B cell (primary cell): Measurements from ENCODE around the gene PLSCR4. TPM values are rescaled to one million over a fixed set of nuclear protein-coding genes. Genes with fewer than 3 reads are reported as not detected.

ENCODE experiments used
- ATAC-seq: fragments of 200-7000 bp; cut with Tn5 transposase; one replicate; pipeline ENCODE4 v1.10.0; 2021; ENCODE audit warnings: low read depth, mild to moderate bottlenecking, moderate number of reproducible peaks, moderate library complexity
- CTCF ChIA-PET: fragments of 350-600 bp; sonication (Branson Sonifier 250); formaldehyde crosslinking; loops from one replicate; lab custom pipeline; 2021; ENCODE audit warnings: antibody characterized with exemption, inconsistent platforms; lab: Charles Lee
- POLR2A ChIA-PET: fragments of 350-600 bp; sonication (Branson Sonifier 250); formaldehyde crosslinking; loops from one replicate; lab custom pipeline; 2021; ENCODE audit warnings: antibody characterized with exemption; lab: Charles Lee
- DNase-seq: peaks from one replicate; pipeline ENCODE4 v3.0.0; 2013
- H2AFZ ChIP-seq: 2 replicates; pipeline ENCODE4 v1.6.1; 2012; ENCODE audit warnings: mild to moderate bottlenecking, low read depth, low read length; ENCODE audit not compliant: insufficient read depth, poor library complexity, severe bottlenecking
- H3K27ac ChIP-seq, 2 donors: 1 replicate in 1 of 2; 2 replicates in 1 of 2; pipeline ENCODE4 v1.5.1; 2012 to 2013; ENCODE audit warnings: low read length in 2 of 2, mild to moderate bottlenecking in 2 of 2, moderate library complexity in 1 of 2
- H3K27me3 ChIP-seq, 4 experiments: fragments of 200-600 bp in 1 of 4; sonication (generic) in 1 of 4; replicated peaks in 1 of 4; 1 replicate in 2 of 4; 2 replicates in 2 of 4; pipeline versions ENCODE4 v1.6.1 to v1.7.0; 2013 to 2016; ENCODE audit warnings: low read length in 3 of 4, mild to moderate bottlenecking in 2 of 4, mixed read lengths in 1 of 4, moderate library complexity in 1 of 4; ENCODE audit not compliant: insufficient read depth in 4 of 4, control insufficient read depth in 3 of 4; ENCODE audit errors: control extremely low read depth in 1 of 4
- H3K36me3 ChIP-seq, 2 experiments: replicated peaks in 1 of 2; 1 replicate in 1 of 2; 2 replicates in 1 of 2; pipeline versions ENCODE4 v1.6.1 to v1.7.1; 2013; ENCODE audit warnings: low read length in 1 of 2; ENCODE audit not compliant: insufficient read depth in 2 of 2, control insufficient read depth in 1 of 2; ENCODE audit errors: control extremely low read depth in 1 of 2, extremely low read depth in 1 of 2
- H3K4me1 ChIP-seq, 2 donors: fragments of 200-600 bp in 1 of 2; sonication (generic) in 1 of 2; 1 replicate in 1 of 2; 2 replicates in 1 of 2; pipeline versions ENCODE4 v1.5.1 to v1.6.1; 2013 to 2017; ENCODE audit warnings: low read length in 2 of 2; ENCODE audit not compliant: control insufficient read depth in 2 of 2, insufficient read depth in 2 of 2
- H3K4me2 ChIP-seq: replicated peaks from 2 replicates; pipeline ENCODE3; 2012; ENCODE audit warnings: mild to moderate bottlenecking, low read depth, low read length; ENCODE audit not compliant: poor library complexity, severe bottlenecking
- H3K4me3 ChIP-seq, 5 experiments: fragments of 200-600 bp in 1 of 5; sonication (generic) in 1 of 5; 1 replicate in 3 of 5; 2 replicates in 2 of 5; pipeline versions ENCODE4 v1.5.1 to v1.7.0; 2011 to 2016; ENCODE audit warnings: low read length in 4 of 5, mild to moderate bottlenecking in 4 of 5, low read depth in 2 of 5, control low read depth in 1 of 5, moderate library complexity in 1 of 5; ENCODE audit not compliant: insufficient read depth in 1 of 5; ENCODE audit errors: control extremely low read depth in 1 of 5, extremely low read depth in 1 of 5
- H3K79me2 ChIP-seq: fragments of 200-600 bp; sonication (generic); one replicate; pipeline ENCODE4 v1.6.0; 2016; ENCODE audit warnings: low read length; ENCODE audit not compliant: control insufficient read depth, insufficient read depth
- H3K9ac ChIP-seq: fragments of 200-600 bp; sonication (generic); 2 replicates; pipeline ENCODE4 v1.6.1; 2017; ENCODE audit warnings: mild to moderate bottlenecking, low read length, moderate library complexity
- H3K9me3 ChIP-seq, 3 donors: one replicate each; pipeline versions ENCODE4 v1.6.1 to v1.7.1; 2013; ENCODE audit warnings: low read length in 2 of 3; ENCODE audit not compliant: control insufficient read depth in 2 of 3, insufficient read depth in 1 of 3; ENCODE audit errors: control extremely low read depth in 1 of 3
- H4K20me1 ChIP-seq: 2 replicates; pipeline ENCODE4 v1.6.0; 2012; ENCODE audit warnings: mild to moderate bottlenecking, low read length; ENCODE audit not compliant: insufficient read depth, control insufficient read depth, poor library complexity, severe bottlenecking
- H3K27ac Mint-ChIP-seq: one replicate; pipeline ENCODE4 v1.8.0; 2021; ENCODE audit warnings: mixed read lengths
- H3K27me3 Mint-ChIP-seq: one replicate; pipeline ENCODE4 v1.8.0; 2021; ENCODE audit warnings: mixed read lengths
- H3K4me1 Mint-ChIP-seq: one replicate; pipeline ENCODE4 v1.8.0; 2021; ENCODE audit warnings: mixed read lengths
- H3K4me3 Mint-ChIP-seq: one replicate; pipeline ENCODE4 v1.8.0; 2021; ENCODE audit warnings: mixed read lengths
- H3K9me3 Mint-ChIP-seq: one replicate; pipeline ENCODE4 v1.8.0; 2022; ENCODE audit warnings: mixed read lengths; ENCODE audit not compliant: insufficient read depth
- EZH2 ChIP-seq: IDR thresholded peaks from 2 replicates; pipeline ENCODE4 v1.6.1; 2012; ENCODE audit warnings: borderline replicate concordance, low read depth, mild to moderate bottlenecking, moderate library complexity, low read length; ENCODE audit not compliant: insufficient read depth, poor library complexity, severe bottlenecking
- WGBS: methylation state at CpG from one replicate; pipeline ENCODE4 v1.1.5; 2013; ENCODE audit warnings: missing lambda C conversion rate; ENCODE audit not compliant: insufficient coverage; 5-methylcytosine and 5-hydroxymethylcytosine counted together
- intact Hi-C: fragments of 100-400 bp; cut with micrococcal nuclease; formaldehyde crosslinking; loops from one replicate; pipeline ENCODE4 v1.10.0; 2022
- polyA plus RNA-seq: library from polyadenylated mRNA; depleted of rRNA; stranded (reverse); fragments of >200 nt; gene quantifications from 2 replicates; pipeline ENCODE4 v1.2.3, GENCODE V29; 2012
- total RNA-seq, 2 donors: library from RNA; stranded (reverse); fragments of 120-200 nt in 1 of 2; gene quantifications; 1 replicate in 1 of 2; 2 replicates in 1 of 2; pipeline versions ENCODE4 v1.2.3 to v1.2.4, GENCODE V29; 2013 to 2022
- TF ChIP-seq, protein P1 (sequence below): fragments of 200-600 bp; IDR thresholded peaks from one replicate; pipeline ENCODE4 v1.8.0; 2022; ENCODE audit warnings: antibody characterized with exemption, mild to moderate bottlenecking

Gene PLSCR4
- total and polyA plus RNA-seq, 2 donors (not counting 1 experiment from before 2014, with no cell fraction given), result not detected

DNA sequence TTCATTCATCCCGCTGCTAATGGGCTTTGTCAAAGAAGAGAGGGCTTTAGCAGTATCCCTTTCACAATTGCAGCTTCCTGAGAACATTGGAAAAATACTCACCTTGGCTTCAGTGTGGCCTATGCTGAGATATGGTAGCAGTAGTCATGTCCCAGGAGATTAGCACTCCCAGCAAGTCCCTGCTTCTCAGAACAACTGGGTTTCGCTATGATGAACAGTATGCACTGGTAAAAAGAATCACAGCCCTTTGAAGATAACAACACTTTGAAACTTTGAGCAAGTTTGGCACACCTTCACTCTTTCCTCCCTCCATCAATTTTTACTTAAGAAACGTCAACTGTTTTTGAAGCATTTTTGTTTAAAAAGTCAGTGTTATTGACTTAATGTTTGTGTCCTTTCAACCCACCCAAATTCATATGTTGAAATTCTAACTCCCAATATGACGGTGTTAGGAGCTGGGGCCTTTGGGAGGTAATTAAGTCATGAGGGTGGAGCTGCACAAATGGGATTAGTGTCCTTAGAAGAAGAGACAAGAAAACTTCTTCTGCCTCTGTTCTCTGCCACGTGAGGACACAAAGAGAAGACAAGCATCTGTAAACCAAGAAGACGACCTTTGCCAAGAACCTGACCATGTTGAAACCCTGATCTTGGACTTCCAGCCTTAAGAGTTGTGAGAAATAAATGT lies 17.8 kb upstream of the PLSCR4 start:
- ATAC-seq, result no peak

DNA sequence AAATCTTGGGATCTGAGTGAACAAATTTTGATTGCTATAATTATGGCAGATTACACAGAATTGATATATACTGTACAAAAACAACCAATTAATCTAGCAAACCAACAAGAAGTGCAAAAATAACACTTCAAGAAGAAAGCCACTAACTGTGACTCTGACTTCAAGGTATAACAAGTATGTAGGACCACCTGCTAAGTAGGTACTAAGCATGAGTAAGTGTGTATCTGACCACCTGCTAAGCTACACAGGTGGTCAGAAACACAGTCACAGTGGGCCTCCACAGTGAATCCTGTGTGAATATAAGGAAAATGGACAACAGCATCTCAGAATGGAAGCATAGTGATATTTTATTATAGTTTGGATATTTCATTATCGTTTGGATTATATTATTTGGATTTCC lies 14.8 kb upstream of the PLSCR4 start:
- CTCF ChIA-PET, result no interaction called here
- POLR2A ChIA-PET, result no interaction called here

More for the DNA sequence above, 17.8 kb upstream of the PLSCR4 start:
- no peak overlapping the region for H3K4me3 ChIP-seq
- no peak overlapping the region for H3K27ac ChIP-seq
- ChIA-PET POLR2A (no interaction called here), CTCF (no interaction called here)
- no peaks in the 10 kb centered on the region for H3K9me3 ChIP-seq
- H3K27me3 ChIP-seq, result no peaks in the 10 kb centered on the region
- no peak for DNase-seq
- 83% methylated on average over 1 of the region's 6 CpGs for WGBS
- H3K4me2 ChIP-seq, result no peak overlapping the region
- no peaks in the 10 kb centered on the region for H3K9me3 Mint-ChIP-seq
- H3K27ac Mint-ChIP-seq, result no peak overlapping the region
- no peaks in the 10 kb centered on the region for H4K20me1 ChIP-seq
- H3K27me3 Mint-ChIP-seq, result no peaks in the 10 kb centered on the region
- no peaks in the 10 kb centered on the region for H3K4me1 ChIP-seq
- H3K36me3 ChIP-seq, result no peaks in the 10 kb centered on the region
- H3K4me3 Mint-ChIP-seq, result no peak overlapping the region
- H3K9ac ChIP-seq, result no peak overlapping the region
- TF ChIP-seq, protein P1, sequence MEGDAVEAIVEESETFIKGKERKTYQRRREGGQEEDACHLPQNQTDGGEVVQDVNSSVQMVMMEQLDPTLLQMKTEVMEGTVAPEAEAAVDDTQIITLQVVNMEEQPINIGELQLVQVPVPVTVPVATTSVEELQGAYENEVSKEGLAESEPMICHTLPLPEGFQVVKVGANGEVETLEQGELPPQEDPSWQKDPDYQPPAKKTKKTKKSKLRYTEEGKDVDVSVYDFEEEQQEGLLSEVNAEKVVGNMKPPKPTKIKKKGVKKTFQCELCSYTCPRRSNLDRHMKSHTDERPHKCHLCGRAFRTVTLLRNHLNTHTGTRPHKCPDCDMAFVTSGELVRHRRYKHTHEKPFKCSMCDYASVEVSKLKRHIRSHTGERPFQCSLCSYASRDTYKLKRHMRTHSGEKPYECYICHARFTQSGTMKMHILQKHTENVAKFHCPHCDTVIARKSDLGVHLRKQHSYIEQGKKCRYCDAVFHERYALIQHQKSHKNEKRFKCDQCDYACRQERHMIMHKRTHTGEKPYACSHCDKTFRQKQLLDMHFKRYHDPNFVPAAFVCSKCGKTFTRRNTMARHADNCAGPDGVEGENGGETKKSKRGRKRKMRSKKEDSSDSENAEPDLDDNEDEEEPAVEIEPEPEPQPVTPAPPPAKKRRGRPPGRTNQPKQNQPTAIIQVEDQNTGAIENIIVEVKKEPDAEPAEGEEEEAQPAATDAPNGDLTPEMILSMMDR, result no peak
- TF ChIP-seq EZH2, result no peak
- intact Hi-C loops, result no loop called here
- H3K4me1 Mint-ChIP-seq, result no peaks in the 10 kb centered on the region
- no peak overlapping the region for H2AFZ ChIP-seq
- H3K79me2 ChIP-seq, result no peaks in the 10 kb centered on the region

More for the DNA sequence above, 14.8 kb upstream of the PLSCR4 start:
- DNase-seq, result no peak
- intact Hi-C loops, result no loop called here
- TF ChIP-seq, protein P1, result no peak
- no peak for ATAC-seq
- H3K4me3 Mint-ChIP-seq, result no peak overlapping the region
- no peaks in the 10 kb centered on the region for H3K4me1 ChIP-seq
- no peak overlapping the region for H3K27ac ChIP-seq
- H3K4me2 ChIP-seq, result no peak overlapping the region
- no CpG with 5 or more reads among the region's 1 CpG for WGBS
- H3K36me3 ChIP-seq, result no peaks in the 10 kb centered on the region
- no peaks in the 10 kb centered on the region for H3K9me3 Mint-ChIP-seq
- peaks cover 3% of the 10 kb centered on the region for H3K27me3 Mint-ChIP-seq
- no peaks in the 10 kb centered on the region for H3K9me3 ChIP-seq
- no peaks in the 10 kb centered on the region for H4K20me1 ChIP-seq
- H2AFZ ChIP-seq, result no peak overlapping the region
- H3K79me2 ChIP-seq, result no peaks in the 10 kb centered on the region
- H3K27me3 ChIP-seq, result no peaks in the 10 kb centered on the region
- H3K4me3 ChIP-seq, result no peak overlapping the region
- H3K4me1 Mint-ChIP-seq, result no peaks in the 10 kb centered on the region
- H3K9ac ChIP-seq, result no peak overlapping the region
- H3K27ac Mint-ChIP-seq, result no peak overlapping the region
